ENCODE measurements around the gene PCK2.

The PCK2 gene

DNA sequence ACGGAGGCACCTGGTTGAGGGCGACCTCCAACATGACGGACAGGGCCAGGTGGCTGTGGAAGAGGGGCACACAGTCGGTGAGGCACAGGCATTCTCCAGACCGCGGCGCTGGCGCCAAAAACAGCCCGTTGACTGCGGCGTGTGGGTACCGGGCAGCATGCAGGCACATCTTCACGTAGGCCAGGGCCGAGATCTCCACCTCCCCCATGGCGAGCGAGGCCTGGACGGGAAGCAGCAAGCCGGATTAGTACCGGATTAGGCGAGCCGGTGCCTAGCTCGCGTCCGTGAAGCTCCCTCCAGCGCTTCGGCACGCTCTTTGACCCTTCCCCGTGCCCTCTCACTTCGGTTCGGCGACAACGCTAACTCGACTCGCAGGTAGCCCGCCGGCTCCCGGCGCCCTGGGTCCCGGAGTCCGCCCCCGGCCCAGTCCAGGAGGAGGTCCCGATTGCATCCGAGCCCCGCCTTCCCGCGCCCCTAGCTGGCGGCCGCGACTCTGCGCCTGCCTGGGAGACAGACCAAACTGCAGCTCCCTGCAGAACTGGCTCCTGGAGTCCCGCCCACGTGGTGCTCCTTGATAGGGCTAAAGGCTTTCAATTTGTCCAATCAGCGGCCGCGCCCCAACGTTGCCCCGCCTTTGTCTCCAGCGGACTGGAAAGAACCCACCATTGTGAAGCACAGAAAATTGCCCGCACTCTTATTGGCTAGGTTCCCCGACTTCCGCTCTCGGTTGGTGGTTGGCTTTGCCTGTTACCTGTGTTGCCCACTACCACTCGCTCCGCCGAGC is 47.2 kb downstream of the PCK2 start, which contains the start of gene EMC9 (continued):
- TF ChIP-seq ZNF585B (tag by site-specific recombination; IDR thresholded peaks at IDR 0.05) (peak; percentile 9; the same call in 1 of the 2 replicates), KLF9 (tag by site-specific recombination; IDR thresholded peaks at IDR 0.05; ENCODE audit: low read depth) (peak; percentile 60), ZNF626 (tag by site-specific recombination; IDR thresholded peaks at IDR 0.05) (no peak), ZFP37 (tag by site-specific recombination; IDR thresholded peaks at IDR 0.05) (no peak), ZNF2 (tag by site-specific recombination; IDR thresholded peaks at IDR 0.05) (peak; percentile 81; the same call in 1 of the 2 replicates), ZNF324 (tag by site-specific recombination; IDR thresholded peaks at IDR 0.05) (0 out of 2 replicates have a peak, but pooled peaks have one; percentile 74), ZNF112 (tag by site-specific recombination; IDR thresholded peaks at IDR 0.05) (no peak), PRDM1 (tag by site-specific recombination; IDR thresholded peaks at IDR 0.05) (no peak), ZNF423 (tag by site-specific recombination; IDR thresholded peaks at IDR 0.05) (0 out of 2 replicates have a peak, but pooled peaks have one; percentile 18), ZNF366 (tag by site-specific recombination; conservative IDR thresholded peaks at IDR 0.05) (no peak), TRIM28 (IDR thresholded peaks at IDR 0.05; ENCODE audit: borderline replicate concordance, low read length) (peak; percentile 56; the same call in 1 of the 2 replicates), ZNF501 (tag by site-specific recombination; IDR thresholded peaks at IDR 0.05) (peak; percentile 88), ZNF16 (tag by site-specific recombination; IDR thresholded peaks at IDR 0.05; ENCODE audit: low read depth) (no peak), ZNF398 (tag by site-specific recombination; IDR thresholded peaks at IDR 0.05) (no peak), YY2 (tag by site-specific recombination; IDR thresholded peaks at IDR 0.05) (peak; percentile 5; the same call in 1 of the 2 replicates), ZEB2 (tag by site-specific recombination; IDR thresholded peaks at IDR 0.05) (peak; percentile 94), ZNF610 (tag by site-specific recombination; IDR thresholded peaks at IDR 0.05; ENCODE audit: borderline replicate concordance) (0 out of 2 replicates have a peak, but pooled peaks have one; percentile 76), ZNF311 (tag by site-specific recombination; IDR thresholded peaks at IDR 0.05; ENCODE audit: borderline replicate concordance) (no peak)
- TF ChIP-seq, protein P1, sequence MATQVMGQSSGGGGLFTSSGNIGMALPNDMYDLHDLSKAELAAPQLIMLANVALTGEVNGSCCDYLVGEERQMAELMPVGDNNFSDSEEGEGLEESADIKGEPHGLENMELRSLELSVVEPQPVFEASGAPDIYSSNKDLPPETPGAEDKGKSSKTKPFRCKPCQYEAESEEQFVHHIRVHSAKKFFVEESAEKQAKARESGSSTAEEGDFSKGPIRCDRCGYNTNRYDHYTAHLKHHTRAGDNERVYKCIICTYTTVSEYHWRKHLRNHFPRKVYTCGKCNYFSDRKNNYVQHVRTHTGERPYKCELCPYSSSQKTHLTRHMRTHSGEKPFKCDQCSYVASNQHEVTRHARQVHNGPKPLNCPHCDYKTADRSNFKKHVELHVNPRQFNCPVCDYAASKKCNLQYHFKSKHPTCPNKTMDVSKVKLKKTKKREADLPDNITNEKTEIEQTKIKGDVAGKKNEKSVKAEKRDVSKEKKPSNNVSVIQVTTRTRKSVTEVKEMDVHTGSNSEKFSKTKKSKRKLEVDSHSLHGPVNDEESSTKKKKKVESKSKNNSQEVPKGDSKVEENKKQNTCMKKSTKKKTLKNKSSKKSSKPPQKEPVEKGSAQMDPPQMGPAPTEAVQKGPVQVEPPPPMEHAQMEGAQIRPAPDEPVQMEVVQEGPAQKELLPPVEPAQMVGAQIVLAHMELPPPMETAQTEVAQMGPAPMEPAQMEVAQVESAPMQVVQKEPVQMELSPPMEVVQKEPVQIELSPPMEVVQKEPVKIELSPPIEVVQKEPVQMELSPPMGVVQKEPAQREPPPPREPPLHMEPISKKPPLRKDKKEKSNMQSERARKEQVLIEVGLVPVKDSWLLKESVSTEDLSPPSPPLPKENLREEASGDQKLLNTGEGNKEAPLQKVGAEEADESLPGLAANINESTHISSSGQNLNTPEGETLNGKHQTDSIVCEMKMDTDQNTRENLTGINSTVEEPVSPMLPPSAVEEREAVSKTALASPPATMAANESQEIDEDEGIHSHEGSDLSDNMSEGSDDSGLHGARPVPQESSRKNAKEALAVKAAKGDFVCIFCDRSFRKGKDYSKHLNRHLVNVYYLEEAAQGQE (tag by site-specific recombination; IDR thresholded peaks at IDR 0.05) = no peak
- TF ChIP-seq, protein P2, sequence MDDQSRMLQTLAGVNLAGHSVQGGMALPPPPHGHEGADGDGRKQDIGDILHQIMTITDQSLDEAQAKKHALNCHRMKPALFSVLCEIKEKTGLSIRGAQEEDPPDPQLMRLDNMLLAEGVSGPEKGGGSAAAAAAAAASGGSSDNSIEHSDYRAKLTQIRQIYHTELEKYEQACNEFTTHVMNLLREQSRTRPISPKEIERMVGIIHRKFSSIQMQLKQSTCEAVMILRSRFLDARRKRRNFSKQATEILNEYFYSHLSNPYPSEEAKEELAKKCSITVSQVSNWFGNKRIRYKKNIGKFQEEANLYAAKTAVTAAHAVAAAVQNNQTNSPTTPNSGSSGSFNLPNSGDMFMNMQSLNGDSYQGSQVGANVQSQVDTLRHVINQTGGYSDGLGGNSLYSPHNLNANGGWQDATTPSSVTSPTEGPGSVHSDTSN (CRISPR knock-in tag; IDR thresholded peaks at IDR 0.05) = peak; percentile 19; the same call in 1 of the 2 replicates
- TF ChIP-seq, protein P3, sequence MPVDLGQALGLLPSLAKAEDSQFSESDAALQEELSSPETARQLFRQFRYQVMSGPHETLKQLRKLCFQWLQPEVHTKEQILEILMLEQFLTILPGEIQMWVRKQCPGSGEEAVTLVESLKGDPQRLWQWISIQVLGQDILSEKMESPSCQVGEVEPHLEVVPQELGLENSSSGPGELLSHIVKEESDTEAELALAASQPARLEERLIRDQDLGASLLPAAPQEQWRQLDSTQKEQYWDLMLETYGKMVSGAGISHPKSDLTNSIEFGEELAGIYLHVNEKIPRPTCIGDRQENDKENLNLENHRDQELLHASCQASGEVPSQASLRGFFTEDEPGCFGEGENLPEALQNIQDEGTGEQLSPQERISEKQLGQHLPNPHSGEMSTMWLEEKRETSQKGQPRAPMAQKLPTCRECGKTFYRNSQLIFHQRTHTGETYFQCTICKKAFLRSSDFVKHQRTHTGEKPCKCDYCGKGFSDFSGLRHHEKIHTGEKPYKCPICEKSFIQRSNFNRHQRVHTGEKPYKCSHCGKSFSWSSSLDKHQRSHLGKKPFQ (tag by site-specific recombination; IDR thresholded peaks at IDR 0.05) = peak; percentile 19; the same call in 1 of the 2 replicates
- TF ChIP-seq, protein P4, sequence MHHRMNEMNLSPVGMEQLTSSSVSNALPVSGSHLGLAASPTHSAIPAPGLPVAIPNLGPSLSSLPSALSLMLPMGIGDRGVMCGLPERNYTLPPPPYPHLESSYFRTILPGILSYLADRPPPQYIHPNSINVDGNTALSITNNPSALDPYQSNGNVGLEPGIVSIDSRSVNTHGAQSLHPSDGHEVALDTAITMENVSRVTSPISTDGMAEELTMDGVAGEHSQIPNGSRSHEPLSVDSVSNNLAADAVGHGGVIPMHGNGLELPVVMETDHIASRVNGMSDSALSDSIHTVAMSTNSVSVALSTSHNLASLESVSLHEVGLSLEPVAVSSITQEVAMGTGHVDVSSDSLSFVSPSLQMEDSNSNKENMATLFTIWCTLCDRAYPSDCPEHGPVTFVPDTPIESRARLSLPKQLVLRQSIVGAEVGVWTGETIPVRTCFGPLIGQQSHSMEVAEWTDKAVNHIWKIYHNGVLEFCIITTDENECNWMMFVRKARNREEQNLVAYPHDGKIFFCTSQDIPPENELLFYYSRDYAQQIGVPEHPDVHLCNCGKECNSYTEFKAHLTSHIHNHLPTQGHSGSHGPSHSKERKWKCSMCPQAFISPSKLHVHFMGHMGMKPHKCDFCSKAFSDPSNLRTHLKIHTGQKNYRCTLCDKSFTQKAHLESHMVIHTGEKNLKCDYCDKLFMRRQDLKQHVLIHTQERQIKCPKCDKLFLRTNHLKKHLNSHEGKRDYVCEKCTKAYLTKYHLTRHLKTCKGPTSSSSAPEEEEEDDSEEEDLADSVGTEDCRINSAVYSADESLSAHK (tag by site-specific recombination; IDR thresholded peaks at IDR 0.05) = no peak
- TF ChIP-seq, protein P5, sequence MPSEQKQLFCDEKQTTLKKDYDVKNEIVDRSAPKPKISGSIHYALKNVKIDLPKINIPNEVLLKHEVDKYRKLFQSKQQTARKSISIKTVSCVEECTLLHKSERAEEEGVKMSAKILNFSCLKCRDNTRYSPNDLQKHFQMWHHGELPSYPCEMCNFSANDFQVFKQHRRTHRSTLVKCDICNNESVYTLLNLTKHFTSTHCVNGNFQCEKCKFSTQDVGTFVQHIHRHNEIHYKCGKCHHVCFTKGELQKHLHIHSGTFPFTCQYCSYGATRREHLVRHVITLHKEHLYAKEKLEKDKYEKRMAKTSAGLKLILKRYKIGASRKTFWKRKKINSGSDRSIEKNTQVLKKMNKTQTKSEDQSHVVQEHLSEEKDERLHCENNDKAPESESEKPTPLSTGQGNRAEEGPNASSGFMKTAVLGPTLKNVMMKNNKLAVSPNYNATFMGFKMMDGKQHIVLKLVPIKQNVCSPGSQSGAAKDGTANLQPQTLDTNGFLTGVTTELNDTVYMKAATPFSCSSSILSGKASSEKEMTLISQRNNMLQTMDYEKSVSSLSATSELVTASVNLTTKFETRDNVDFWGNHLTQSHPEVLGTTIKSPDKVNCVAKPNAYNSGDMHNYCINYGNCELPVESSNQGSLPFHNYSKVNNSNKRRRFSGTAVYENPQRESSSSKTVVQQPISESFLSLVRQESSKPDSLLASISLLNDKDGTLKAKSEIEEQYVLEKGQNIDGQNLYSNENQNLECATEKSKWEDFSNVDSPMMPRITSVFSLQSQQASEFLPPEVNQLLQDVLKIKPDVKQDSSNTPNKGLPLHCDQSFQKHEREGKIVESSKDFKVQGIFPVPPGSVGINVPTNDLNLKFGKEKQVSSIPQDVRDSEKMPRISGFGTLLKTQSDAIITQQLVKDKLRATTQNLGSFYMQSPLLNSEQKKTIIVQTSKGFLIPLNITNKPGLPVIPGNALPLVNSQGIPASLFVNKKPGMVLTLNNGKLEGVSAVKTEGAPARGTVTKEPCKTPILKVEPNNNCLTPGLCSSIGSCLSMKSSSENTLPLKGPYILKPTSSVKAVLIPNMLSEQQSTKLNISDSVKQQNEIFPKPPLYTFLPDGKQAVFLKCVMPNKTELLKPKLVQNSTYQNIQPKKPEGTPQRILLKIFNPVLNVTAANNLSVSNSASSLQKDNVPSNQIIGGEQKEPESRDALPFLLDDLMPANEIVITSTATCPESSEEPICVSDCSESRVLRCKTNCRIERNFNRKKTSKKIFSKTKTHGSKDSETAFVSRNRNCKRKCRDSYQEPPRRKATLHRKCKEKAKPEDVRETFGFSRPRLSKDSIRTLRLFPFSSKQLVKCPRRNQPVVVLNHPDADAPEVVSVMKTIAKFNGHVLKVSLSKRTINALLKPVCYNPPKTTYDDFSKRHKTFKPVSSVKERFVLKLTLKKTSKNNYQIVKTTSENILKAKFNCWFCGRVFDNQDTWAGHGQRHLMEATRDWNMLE (tag by site-specific recombination; conservative IDR thresholded peaks at IDR 0.05; ENCODE audit: low read depth) = 0 out of 2 replicates have a peak, but pooled peaks have one; percentile 12

All from HEK293 (cell line).